Fibroblast of the conjunctiva (primary cell): Measurements from ENCODE around the gene CIAO3.
"Not testable (repeated sequence)": the region's sequence is repeated elsewhere in the genome, so short reads cannot be mapped to it uniquely, and the experiment has no call there.

ENCODE experiments used
- DNase-seq: peaks from one replicate; pipeline ENCODE4 v3.0.0-alpha.2; 2010; ENCODE audit warnings: low read depth

CIAO3 gene

GRCh38 chr16:760065-760464, 19.3 kb upstream of the CIAO3 start:
- no peak for DNase-seq

GRCh38 chr16:759110-759910, 18.5 kb upstream of the CIAO3 start:
- DNase-seq, result no peak

- DNase-seq, result no peak
Measured at GRCh38 chr16:756428-756827, 15.6 kb upstream of the CIAO3 start.

- DNase-seq, result no peak
Measured at GRCh38 chr16:754656-755055, 13.9 kb upstream of the CIAO3 start.

GRCh38 chr16:754121-754607, 13.4 kb upstream of the CIAO3 start:
- DNase-seq, result not testable (repeated sequence)

- DNase-seq, result no peak
Measured at GRCh38 chr16:752007-752312, 11.2 kb upstream of the CIAO3 start.

- DNase-seq, result no peak
Measured at GRCh38 chr16:751152-752006, 10.6 kb upstream of the CIAO3 start.

GRCh38 chr16:750485-750884, 9.7 kb upstream of the CIAO3 start:
- no peak for DNase-seq

- DNase-seq, result no peak
Measured at GRCh38 chr16:749010-749409, 8.2 kb upstream of the CIAO3 start.

- DNase-seq, result no peak
Measured at GRCh38 chr16:747978-748746, 7.4 kb upstream of the CIAO3 start.

- no peak for DNase-seq
Measured at GRCh38 chr16:746637-747036, 5.8 kb upstream of the CIAO3 start.

GRCh38 chr16:745739-746138, 4.9 kb upstream of the CIAO3 start:
- DNase-seq, result no peak

GRCh38 chr16:743794-744500, 3.1 kb upstream of the CIAO3 start:
- no peak for DNase-seq

GRCh38 chr16:742894-743293, 2.1 kb upstream of the CIAO3 start:
- not testable (repeated sequence) for DNase-seq

GRCh38 chr16:741986-742629, 1.3 kb upstream of the CIAO3 start:
- DNase-seq, result no peak

GRCh38 chr16:740459-740763, 386 bp downstream of the CIAO3 start:
- DNase-seq, result no peak

GRCh38 chr16:739560-740458, 988 bp downstream of the CIAO3 start:
- no peak for DNase-seq

GRCh38 chr16:736936-737481, 3.8 kb downstream of the CIAO3 start:
- DNase-seq, result no peak

GRCh38 chr16:735982-736453, 4.8 kb downstream of the CIAO3 start:
- no peak for DNase-seq
